Left hindlimb (tissue), 1 donor: ENCODE data around the gene C4orf50.

Source experiments
- DNase-seq: peaks from one replicate; pipeline ENCODE4 v3.0.0-alpha.2; 2018

Gene C4orf50

DNA sequence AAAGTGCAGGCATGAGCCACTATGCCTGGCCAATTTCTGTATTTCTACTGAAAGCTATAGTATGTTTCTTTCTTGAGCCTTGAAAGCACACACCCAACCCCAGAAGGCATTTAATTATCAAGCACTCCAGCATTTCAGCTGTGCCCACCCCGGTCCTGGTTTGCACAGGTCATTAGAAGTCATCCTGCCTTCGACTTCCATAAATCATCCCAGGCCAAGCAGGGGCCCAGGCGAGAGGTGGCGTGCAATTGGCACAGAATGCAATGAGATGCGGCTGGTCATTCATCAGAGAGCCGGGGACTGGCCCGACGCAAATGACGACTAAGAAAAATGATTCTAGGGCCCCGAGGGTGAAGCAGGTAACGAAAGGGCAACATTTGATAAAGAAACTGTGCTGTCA is 100.6 kb downstream of the C4orf50 start:
- DNase-seq = no peak

DNA sequence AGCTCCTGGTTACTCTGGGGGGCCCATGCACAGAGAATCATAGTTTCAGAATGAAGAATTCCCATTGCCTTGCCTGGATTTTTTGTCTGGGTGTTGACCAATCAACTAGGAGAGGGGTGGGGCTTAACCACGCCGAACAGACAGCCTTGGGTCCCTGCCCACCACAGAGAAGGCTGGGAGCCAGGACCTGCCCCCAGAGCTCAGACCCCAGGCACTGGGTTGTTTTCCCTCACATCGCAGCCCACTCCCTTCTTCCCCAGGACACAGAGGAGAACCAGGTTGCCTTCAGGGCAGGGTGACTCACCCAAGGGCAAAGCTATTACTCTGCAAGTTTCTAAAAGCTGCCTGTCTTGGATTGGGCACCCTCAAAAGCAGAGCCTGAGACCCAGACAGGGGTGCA is 102.0 kb downstream of the C4orf50 start:
- DNase-seq = no peak

DNA sequence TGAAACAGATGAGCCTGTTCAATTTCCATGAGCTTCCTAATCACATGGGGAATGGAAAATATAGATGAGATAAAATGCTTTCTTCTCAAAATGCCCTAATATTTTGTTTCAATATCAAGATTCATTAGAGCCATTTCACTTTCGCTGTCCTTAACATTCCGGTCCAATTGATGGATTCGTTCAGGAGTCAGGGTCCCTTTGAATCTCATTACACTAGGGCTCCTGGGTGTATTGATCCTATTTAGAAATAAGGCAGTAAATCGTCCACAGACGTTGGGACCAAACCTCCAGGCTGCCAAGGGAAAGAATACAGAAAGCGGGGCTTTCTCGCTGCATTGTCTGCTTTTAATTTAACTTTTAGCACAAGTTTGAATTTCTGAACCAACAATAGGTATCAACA is 104.8 kb downstream of the C4orf50 start:
- no peak for DNase-seq

DNA sequence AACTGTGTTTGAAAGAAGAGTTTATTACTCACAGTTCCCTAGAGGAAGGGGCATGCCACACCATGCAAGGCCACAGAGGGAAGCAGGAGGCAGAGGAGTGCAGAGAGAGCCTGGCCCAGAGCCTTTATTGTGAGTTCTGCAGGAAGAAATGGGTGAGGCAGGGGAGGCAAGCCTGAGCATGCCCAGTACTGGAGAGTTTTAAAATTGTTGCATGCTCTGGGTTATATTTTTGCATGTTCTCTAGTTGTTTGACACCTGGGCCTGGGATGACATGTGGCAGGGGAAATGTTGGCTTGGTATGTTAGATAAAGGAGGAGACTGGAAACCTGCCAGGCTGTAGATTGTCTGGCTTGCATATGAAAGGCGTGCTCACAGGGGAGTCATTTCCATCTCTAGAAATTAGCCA is 105.6 kb downstream of the C4orf50 start:
- DNase-seq = no peak

DNA sequence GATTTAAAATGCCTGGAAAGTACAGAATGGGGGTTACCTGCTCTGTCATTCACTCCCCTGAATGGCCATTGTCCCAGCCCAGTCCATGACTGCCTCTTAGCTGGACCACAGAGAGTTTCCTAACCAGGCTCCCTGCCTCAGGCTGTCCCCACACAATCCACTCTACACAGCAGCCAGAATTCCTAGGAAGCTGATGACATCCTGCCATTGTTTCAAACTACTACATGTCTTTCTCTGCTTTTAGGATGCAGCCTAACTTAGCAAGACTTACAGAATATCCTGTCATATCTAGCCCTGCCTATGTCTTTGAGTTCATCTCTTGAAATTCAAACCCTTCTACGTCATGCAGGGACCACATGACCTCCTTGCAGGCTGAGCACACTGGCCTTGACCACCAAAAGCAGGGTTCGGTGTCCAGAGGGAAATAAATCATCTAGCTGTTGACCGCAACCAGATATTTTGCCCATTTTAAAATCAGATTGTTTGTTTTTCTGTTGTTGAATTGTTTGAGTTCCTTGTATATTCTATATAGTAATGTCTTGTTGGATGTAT is 109.3 kb downstream of the C4orf50 start:
- DNase-seq = no peak

DNA sequence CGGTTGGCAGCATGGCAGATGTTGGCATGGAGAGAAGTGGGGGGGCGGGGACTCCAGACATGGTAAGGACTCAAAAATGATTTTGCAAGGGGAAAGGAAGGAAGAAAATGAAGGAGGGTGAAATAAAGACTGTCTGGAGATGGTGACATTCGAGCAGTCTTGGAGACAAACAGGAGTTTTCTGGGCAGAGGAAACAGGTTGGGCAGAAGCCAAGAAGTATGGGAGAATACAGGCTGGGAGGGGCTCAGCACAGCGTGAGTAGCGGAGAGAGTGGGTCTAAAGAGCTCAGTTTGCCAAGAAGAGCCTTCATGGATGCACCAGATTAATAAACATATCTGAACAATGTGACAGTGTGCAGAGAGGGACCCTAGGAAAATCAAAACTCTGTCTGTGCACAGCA is 112.0 kb downstream of the C4orf50 start:
- DNase-seq = no peak

DNA sequence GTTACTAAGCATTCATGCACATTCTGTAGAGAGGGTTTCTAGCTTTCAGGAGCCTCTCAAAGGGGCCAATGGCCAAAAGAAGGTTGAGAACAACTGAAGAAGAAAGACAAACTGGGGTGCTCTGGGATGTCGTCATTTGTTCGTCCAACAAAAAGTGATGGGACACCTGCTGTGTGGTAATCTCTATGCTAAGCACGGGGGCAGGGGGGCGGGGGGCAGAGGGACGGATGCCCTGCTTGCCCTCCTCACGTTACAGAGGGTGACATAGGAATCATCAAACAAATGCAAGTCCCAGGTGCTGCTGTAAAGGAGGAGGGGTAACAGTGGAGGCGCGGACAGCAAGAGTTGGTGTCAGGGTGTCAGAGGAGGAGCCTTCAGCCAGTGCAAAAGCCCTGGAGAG is 112.5 kb downstream of the C4orf50 start:
- DNase-seq = no peak

DNA sequence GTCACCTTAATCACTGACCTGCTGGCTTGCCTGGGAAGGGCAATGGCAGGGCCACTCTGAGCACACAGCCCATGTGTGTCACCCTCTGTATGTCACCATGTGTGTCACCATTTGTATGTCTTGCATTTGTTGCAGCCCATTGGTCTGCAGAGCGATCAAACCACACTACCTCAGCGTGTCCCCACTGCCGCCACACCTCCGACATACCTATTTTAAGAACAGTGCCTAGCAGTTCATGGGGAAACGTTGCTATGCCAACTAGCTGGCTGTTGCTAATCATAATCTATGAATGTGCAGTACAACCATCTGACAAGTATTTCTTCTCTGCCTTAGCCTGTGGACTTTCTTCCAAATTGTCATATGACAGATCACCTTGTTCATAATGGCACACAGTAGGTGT is 117.4 kb downstream of the C4orf50 start:
- no peak for DNase-seq

DNA sequence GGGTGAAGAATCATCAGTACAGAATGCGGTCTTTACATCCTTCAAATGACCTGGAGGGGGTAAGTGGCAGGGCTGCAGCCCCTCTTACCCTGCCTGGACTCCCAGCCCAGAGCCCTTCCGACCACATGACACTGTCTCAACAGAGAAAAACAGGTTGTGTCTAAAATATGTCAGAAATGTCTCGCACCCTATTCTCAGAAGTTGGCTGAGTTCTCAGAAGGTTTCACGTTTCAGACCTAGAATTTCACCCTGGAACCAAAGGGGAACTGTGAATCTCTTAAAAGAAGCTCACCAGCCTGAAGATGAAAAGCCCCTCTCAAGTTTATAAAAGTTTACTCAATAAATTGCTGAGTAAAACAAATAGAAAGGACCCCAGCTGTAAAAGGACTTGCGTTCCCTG is 118.3 kb downstream of the C4orf50 start:
- no peak for DNase-seq

DNA sequence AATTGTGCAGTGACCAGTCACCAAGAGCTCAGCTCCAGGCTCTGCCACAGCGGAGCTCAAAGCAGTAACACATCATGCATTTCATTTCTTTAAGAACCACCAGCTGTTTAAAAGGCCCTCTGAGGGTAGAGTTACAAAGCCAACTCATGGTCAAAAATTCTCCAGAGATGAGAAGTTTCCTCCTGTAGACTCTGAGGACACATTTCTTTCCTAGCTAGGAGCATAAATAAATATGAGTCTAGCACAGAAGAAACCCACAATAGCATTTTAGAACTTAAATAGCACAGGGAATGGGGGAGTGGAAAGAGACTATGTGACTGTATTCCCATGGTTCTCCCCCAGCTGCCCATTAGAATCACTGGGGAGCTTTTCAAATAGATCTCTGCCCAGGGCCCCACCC is 118.8 kb downstream of the C4orf50 start:
- DNase-seq = no peak

DNA sequence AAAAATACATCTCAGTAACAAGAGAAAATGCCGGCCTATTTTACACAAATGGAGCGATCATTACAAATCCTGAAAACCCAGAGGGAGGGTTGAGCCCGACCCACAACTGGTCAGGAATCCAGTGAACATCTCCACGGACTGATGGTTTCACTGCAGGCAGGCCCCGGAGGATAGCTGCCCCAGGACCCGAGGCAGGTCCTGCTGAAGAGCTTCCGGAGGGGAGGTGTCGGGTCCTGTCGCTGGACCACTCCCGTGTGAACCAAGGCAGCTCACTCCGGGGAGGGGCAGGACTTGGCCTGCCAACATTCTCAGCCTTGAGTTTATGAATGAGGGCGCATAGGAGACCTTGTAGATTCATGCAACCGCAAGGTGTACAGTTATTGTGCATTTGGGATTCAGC is 120.6 kb downstream of the C4orf50 start:
- no peak for DNase-seq

DNA sequence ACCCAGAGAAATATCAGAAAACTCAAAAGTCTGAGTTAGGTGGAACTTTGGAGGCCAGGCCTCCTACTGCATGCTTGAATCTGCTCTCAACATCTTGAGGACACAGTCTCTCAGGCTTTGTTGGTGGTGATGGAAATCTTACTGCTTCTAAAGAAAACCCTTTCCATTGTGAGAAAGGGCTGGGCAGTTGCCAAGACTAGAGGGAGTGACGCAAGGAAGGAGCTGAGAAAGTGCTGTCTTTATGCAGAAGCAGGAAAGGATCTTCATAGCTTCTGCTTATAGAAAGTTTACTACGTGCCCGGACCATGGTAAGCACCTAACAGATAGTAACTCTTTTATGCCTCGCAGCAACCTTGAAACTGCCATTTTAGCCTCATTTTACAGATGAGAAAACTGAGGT is 122.9 kb downstream of the C4orf50 start:
- DNase-seq = no peak

DNA sequence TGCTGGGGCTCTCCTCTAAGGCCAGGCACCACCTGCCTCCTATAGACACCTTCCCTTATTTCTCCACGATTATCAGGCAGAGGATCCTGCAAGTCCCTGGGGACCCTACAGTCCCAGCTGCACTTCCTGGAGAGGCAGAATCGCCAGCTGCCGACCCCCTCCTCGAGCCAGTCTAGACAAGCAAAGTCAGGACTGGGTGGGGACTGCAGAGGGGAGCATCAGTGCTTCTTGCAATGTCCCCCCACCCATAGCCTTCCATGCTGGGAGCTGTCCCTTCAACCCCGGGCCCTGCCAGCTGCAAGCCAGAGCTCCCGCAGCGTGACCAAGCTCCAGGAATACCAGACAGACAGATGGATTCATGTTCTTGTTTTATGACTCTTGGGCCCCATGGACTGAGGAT is 124.0 kb downstream of the C4orf50 start:
- no peak for DNase-seq

DNA sequence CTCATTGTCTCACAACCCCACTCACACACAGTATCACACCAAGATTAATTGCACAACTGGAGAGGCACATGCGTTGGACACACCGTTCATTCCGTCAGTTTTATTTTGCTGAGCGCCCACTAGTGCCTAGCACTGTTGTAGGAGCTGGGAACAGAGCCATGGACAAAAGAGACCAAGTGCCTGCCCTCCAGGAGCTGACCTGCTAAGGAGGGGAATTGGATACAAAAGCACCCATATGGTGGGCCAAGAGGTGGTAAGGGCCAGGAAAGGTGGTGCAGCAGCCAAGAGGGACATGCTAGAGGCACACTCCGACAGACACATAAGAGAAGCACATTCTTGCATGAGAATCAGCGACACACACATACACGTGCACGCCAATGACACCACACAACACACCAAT is 124.6 kb downstream of the C4orf50 start:
- DNase-seq = no peak

DNA sequence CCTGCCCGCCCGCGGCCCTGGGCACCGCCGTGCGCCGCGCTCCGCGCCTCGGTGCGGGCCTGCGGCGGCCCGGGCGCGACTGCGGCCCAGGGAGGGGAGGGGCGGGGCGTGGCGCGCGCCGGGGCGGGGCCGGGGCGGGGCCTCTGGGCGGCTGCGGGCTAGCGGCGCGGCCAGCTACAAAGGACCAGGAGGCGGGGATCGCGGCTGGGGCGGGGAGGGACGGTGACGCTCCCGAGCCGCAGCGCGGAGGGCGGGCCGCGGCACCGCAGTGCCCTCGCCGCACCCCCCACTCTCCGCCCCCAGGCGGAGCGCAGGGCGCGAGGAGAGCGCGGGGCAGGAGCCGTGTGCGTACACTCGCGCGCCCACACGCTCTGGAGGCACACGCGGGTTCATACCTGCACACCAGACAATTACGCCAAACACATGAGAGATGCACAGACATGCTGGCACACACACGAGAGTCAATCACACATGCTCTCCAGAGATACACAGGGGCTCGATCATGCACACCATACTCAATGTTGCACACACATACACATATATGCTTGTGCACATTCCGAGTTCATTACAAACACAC is 125.1 kb downstream of the C4orf50 start, which contains the start of gene CRMP1:
Gene CRMP1, minus strand, starts transcription at position 83 of the 577 bp plus-strand sequence. CDS start 117 bp downstream, outside the sequence.
- no peak for DNase-seq

DNA sequence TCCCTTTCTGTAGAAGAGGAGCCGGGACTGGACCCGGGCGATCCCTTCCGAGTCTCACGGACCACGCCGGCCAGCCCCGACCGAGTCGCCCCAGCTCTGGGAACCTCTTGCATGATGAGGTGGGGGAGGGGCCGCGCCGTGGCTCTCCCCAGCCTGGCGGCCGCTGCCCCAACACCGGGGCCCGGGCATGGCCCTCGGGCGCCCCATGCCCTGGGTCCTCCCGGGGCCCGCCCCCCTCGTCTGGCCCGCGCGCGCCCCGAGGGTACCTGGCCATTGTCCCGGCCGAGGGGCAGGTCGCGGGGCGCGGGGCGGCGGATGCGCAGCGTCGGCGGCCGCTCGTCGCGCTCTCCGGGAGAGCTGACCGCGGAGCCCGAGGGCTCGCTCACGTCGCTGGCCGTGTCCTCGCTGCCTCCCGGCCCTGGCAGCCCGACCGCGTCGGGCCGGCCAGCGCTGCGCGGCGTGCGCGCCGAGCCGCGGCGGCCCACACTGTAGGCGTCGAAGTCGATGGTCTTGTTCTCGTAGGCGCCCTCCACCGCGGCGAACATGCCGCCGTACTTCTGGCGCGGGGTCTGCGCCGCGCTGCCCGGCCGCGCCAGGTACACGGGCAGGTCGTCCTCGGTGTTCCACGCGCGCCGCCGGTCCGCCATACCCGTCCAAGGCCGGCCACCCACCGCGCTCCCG is 125.8 kb downstream of the C4orf50 start:
- DNase-seq = no peak

DNA sequence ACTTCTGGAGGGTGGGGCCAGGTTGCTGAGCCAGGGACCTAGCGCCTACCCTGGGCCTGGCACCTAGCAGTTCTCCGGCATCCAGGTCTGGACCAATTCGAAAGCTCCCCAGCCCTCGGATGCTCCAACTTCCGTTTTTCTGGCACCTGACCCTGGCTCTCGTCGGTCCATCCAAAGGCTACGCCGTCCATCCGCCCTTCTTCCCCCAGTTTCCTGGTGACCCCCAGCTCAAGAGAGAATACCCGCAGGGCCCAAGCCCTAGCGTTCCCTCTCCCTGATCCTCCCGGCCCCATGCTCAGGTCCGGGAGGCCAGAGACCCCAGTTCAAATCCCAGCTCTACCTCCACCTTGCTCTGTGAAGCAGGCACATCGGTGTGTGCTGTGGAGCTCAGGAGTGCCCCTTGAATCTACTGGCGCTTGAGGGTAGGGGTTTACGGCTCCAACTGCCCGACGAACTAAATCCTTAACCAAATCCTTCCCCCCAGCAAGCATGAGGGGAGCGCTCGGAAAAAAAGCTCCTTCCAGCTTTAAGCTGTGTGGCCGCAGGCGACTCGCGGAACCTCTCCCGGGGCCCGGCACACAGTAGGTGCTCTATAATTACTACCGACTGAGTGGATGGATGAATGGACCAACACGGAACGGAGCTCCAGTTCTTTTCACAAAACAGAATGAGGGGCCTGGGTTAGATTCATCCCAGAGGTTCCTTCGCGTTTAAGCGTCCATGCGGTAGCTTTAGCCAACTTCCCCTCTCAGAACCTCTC is 126.5 kb downstream of the C4orf50 start:
- no peak for DNase-seq

DNA sequence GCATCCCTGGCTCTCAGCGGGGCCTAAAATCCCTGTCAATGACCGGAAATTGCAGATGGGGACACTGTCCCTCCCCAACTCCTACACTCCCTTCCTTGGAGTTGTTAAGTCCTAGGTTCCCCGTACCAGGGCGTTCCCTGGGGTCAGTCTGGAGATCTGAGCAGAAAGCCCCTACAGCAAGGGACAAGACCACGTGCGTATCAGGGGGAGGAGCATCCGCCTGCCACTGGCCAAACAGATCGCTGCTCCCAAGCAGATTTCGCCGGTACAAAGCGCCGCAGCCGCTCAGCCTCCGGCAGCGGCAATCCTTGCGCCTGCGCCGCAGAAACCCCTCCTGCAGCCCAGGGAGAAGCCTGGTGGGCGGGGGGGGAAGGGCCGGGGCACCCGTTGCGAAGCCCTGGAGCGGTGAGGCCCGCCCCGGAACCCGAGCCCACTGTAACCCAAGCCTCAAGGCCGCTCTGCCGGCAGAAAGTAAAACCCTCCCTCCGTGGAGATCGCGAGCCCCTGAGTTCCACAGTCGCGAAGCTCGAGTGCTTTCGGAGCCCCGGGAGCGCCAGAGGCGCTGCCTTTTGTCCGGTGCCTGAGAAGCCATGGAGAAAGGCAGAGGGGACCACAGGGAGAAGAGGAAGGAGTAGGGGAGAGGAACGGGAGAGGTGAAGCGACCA is 128.0 kb downstream of the C4orf50 start:
- no peak for DNase-seq

DNA sequence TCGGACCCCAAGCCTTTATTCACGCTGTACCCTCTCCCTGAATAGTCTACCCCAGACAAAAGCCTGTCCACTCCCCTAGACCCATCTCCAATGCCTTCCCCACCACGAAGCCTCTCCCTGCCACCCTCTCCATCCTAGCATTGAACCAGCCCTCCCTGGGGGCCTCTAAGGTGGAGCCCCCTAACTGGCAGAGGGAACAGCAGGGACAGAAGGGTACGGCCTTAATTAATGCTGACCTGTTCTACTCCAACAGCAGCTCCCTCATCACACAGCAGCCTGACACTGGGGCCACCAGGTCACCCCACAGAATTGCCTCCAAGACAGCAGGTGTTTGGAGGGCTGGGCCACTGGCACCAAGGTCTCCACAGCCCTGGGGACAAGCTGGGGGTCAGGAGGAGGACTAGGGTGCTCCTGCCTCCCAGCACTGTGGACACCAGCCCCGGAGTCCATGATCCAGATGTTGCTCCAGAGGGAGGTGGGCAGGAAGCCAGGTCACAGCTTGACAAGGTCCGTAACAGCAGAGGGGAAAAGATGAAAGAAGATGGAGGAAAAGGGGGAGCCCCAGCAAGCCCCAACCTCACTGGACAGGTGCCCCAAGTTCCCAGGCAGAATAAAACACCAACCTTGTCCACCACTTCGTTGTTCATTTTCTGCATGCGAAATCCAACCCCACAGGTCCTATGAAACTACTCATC is 129.1 kb downstream of the C4orf50 start:
- no peak for DNase-seq

DNA sequence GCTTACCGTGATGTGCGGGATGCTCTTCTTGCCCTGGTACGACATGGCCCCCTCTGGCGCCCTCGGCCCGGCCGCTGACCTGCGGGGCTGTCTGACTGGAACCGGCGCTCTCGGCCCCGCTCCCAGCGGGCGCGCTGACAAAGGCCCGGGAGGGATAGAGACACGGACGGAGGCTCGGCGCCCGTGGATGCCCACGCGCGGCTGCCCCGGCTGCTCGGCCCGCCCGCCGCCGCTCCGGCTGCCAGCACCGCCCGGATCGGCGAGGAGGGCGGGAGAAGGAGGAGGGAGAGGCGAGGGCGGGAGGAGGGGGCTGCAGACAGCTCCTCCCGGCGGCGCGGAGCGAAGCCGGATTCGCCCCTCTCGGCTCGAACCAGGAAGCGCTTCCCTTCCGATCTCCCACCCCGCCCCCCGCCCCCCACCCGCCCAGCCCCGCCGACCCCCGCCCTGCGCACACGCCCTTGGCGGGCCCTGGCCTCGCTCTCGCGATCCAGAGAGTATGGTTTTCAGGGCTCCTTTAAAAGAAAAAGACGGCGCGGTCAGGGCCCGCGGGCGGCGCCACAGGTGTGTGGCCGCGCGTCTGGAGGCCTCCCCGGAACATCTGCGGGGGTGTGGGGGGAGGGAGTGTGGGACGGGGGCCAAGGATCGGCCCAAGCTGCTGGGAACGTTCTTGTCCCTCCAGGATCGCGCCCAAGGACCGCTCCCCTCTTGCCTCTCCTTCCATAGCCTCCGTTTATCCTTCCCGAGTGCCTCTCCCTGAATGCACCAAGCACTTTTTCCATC is 129.8 kb downstream of the C4orf50 start:
- peak; percentile 64 for DNase-seq

DNA sequence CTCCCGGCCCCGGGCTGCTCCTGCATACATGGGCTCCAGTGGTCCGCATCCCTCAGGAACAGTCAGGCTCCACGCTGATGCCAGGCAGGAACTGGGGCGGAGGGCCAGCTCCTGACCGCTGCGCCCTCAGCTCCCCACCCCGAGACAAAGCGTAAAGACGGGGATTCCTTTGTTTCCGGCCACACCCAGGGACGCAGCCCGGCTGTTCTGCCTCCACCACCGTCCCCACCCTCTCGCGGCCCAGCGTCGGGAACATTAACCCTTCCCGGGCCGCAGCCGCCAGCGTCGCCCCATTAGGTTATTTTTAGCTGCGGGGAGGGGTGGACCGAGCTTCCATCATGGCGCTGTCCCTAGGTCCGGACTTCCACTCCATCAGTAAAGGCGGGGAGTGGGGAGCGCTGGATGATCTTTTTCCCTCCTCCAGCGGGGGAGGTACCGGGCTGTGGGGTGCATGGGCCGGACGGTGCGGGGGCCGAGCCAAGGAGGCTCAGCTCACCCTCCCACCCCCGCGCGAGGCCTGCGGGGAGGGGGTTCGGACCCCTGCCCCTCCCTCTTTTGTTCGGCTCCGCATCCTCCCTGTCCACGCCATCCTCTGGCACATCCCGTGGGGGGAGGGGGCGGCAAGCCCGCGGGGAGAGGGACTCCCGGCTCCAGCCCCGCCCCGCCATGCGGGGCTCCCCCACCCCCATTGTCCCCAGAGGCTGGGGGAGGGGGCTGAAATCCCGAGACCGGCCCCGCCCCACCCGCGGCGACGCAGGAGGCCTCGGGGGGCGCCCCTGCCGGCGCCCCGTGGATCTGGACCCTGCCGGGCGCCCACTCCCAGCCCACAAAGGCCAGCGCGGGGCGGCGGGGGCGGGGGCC is 130.6 kb downstream of the C4orf50 start:
- no peak for DNase-seq
